PC-9 (cell line): Measurements from ENCODE around the gene SLC39A3.

ENCODE experiments used
- EZH2 ChIP-seq: fragments of 200-600 bp; sonication (generic); IDR thresholded peaks from 2 replicates; pipeline ENCODE4 v1.8.0; 2017; ENCODE audit warnings: antibody characterized with exemption, low read depth
- TF ChIP-seq, protein P1 (sequence below): fragments of 200-600 bp; sonication (generic); conservative IDR thresholded peaks from 2 replicates; pipeline ENCODE4 v1.6.1; 2017; ENCODE audit warnings: mixed run types, antibody characterized with exemption, mild to moderate bottlenecking, moderate library complexity

GRCh38 chr19:2774953-2775555, 35.2 kb upstream of the SLC39A3 start:
- TF ChIP-seq, protein P1, sequence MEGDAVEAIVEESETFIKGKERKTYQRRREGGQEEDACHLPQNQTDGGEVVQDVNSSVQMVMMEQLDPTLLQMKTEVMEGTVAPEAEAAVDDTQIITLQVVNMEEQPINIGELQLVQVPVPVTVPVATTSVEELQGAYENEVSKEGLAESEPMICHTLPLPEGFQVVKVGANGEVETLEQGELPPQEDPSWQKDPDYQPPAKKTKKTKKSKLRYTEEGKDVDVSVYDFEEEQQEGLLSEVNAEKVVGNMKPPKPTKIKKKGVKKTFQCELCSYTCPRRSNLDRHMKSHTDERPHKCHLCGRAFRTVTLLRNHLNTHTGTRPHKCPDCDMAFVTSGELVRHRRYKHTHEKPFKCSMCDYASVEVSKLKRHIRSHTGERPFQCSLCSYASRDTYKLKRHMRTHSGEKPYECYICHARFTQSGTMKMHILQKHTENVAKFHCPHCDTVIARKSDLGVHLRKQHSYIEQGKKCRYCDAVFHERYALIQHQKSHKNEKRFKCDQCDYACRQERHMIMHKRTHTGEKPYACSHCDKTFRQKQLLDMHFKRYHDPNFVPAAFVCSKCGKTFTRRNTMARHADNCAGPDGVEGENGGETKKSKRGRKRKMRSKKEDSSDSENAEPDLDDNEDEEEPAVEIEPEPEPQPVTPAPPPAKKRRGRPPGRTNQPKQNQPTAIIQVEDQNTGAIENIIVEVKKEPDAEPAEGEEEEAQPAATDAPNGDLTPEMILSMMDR = no peak
- TF ChIP-seq EZH2 = no peak
